ENCODE measurements around the gene ZNF662.

The ZNF662 gene

DNA sequence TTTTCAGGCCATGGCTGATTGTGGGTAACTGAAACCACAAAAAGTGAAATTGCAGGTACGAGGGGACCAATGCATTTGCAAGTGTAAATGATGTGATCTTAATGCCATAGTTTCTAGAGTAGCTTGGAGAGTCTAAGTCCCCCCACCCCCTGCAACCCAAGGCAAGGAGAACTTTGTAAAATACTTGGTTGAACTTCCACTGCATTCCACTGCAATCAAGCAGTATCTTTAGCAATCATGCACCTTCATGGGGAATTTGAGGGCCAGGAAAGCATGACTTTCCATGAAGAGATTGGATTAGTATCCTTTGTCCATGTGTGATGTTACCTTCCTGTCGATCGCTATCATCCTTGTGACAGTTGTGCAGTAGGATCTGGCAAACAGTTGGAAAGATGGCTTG lies 18.9 kb upstream of the ZNF662 start:
- no peak for DNase-seq (ENCODE audit: low read depth)

DNA sequence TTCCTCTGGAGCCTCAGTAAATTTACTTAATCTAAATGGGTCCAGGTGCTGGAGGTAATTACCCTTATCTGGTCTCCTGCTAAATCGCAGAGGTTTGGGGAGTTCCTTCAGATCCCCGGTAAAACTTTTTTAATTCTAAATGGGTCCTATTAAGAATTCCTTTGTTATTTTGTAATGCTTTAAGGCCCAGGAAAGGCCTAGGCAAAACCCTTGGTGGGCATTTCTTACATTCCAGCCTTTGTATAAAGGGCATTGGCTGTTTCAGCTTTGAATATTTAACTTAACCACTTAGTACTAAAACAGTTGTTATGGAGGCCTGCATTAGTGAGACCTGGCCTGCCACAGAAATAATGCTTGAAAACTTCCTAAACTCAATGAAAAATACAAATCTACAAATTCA lies 14.9 kb upstream of the ZNF662 start:
- no peak for DNase-seq (ENCODE audit: low read depth)

DNA sequence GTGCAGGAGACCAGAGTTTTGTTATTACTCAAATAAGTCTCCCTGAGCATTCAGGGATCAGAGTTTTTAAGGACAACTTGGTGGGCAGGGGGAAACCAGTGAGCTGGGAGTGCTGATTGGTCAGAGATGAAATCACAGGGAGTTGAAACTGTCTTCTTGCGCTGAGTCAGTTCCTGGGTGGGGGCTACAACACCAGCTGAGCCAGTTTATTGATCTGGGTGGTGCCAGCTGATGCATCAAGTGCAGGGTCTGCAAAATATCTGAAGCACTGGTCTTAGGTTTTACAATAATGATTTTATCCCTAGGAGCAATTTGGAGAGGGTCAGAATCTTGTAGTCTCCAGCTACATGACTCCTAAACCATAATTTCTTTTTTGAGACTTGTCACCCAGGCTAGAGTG lies 13.8 kb upstream of the ZNF662 start:
- no peak for DNase-seq (ENCODE audit: low read depth)

DNA sequence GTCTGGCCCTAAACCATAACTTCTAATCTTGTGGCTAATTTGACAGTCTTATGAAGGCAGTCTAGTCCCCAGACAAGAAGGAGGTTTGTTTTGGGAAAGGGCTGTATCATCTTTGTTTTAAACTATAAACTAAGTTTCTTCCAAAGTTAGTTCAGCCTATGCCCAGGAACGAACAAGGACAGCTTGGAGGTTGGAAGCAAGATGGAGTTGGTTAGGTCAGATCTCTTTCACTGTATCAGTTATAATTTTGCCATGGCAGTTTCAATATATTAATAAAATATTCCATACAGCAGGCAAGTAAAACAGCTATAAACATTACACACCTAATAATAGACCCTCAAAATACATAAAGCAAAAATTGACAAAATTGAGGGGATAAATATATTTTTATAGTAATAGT lies 13.1 kb upstream of the ZNF662 start:
- DNase-seq (ENCODE audit: low read depth): no peak

DNA sequence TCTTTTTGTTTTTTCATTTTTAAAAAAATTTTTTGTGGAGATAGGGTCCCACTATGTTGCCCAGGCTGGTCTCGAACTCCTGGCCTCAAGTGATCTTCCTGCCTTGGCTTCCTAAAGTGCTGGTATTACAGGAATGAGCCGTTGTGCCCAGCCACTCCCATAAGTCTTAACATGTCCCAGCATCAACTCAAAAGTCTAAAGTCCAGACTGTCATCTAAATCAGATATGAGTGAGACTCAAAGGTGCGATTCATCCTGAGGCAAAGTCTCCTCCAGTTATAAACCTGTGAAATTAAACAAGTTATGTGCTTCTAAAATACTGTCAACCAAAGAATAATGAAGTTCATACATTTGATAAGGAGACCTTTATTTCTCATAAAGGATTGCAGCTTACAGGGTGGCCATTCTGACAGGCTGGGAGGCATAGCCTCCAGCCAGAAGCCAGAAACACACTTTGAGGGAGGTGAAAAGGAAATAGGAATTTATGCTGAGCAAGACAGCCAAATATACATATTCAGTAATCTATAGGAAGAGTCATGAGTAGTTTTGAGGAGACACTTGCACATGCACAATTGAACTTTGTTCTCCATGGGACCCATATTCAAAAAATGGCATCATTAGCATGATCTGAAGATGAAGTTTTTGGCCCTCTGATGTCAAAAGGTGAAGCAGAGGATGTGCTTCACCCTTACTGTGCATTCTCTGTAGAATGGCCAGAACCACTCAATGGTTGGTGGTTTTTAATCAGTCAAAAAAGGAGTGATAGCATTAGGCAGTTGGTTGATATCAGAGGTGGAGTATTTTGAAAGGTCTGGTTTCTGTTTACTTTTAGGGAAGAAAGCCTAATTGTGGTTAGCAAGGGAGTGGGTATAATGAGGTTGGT lies 11.0 kb upstream of the ZNF662 start:
- DNase-seq (ENCODE audit: low read depth): no peak

DNA sequence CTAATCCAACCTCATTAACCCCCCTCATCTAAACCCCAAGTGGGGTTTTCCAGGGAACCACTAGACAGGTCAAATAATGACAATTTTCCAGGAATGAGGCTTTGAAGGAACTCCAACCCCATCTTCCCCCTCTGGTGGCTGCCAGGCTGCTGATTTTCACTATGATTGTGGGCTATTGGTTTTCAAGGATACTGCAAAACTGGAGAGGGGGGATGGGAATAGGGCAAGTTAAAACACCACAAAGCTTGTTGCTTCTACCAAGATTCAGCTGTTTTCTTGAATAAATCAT lies 10.4 kb upstream of the ZNF662 start:
- DNase-seq (ENCODE audit: low read depth): no peak

DNA sequence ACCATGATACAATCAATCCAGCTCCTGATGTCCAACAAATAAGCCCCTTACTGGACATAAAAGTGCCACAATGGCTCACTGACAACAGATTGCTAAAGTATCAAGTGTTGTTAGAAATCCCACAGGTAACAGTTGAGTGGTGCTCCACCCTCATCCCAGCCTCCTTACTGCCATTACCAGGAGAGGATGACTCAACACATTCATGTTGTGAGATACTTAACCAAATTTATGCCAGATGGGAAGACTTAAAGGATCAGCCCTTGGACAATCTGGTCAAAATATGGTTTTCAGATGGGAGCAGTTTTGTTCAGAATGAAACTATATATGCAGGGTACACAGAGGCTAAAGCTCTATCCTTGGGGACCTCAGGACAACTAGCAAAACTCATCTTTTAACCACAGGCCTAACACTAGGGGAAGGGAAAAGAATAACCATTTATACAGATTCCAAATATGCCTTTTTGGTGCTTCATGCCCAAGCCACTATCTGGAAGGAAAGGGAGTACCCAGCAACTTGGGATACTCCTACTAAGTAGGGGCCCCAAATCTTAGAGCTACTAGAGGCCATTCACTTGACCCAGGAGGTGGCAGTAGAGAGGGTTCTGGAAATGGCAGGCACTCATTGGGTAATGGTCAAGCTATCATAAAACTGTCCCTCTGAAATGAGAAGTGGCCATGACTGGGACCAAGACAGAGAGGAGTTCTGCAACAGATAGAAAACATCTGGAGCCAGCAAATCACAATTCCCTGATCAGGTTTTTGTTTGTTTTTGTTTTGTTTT lies 6.9 kb upstream of the ZNF662 start:
- no peak for DNase-seq (ENCODE audit: low read depth)

DNA sequence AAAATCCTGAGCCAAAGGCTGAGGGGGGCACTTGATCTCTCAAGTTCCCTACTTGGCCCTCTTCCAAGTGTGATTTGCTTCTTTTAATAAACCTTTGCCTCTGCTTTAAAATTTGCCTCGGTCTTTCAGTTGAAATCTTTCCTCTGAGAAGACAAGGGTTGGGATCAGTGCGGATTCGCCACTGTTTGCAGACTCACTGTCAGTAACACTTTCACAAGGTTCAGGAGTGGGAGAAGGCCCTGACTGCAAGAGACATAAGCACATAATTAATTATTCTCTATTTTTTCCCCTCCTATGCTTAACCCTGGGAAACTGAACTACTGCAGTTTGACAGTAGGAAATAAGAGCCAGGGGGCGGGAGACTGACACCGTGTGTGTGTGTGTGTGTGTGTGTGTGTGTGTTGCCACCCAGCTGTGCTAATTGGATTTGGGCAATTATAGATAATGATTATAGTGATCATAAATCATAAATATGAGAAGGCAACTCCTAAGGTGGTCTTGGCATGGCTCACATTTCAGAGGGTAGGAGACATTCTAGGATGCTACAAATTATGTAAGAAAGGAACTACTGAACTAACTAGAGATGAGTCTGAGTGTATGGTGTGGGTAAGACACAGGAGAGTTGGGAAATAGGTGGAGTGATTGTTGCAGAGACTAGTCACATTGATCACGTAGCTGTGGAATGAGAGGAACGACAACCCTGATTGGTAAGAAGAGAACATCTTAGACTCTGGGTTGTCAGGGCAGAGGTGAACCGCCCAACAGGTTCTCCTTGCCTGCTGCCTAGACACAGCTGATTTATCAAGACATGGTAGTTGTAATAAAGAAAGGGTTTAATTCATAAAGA lies 5.5 kb upstream of the ZNF662 start:
- DNase-seq (ENCODE audit: low read depth): no peak

DNA sequence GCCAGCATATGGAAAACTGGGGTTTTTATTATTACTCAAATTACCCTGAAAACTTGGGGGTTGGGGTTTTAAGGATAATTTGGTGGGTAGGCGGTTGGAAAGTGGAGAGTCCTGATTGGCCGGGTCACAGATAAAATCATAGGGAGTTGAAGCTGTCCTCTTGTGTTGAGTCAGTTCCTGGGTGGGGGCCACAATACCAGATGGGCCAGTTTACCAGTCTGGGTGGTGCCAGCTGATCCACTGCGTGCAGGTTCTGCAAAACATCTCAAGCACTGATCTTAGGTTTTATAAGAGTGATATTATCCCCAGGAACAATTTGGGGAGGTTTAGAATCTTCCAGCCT lies 4.9 kb upstream of the ZNF662 start:
- no peak for DNase-seq (ENCODE audit: low read depth)

DNA sequence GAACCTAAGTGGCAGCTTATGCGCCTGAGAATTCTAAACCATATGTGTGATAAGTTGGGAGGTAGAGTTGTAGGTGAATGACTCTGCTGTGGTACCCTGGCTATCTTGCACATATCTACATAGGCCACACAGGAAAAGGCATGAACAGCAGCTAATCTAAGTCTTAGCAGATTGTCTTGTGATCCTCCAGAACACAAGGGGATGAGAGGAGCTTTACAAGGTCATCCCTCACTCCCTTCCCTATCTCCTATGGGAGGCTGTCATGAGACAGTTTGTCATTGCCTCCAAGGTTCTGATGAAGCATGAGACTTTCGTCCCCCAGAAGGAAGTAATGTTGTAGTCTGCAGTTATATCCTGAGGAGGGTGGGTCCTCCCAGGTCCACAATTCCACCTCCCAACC lies 3.7 kb upstream of the ZNF662 start:
- no peak for DNase-seq (ENCODE audit: low read depth)

DNA sequence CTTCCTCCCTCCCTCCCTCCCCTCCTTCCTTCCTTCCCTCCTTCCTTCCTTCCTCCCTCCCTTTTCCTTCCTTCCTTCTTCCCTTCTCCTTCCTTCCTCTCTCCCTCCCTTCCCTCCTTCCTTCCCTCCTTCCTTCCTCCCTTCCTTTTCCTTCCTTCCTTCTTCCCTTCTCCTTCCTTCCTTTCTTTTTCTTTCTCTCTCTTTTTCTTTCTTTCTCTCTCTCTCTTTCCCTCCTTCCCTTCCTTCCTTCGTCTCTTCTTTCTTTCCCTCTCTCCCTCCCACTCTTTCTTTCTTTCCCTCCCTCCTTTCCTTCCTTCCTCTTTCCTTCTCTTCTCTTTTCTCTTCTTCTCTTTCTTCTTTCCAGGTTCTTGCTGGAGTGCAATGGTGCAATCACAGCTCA lies 1.9 kb upstream of the ZNF662 start:
- no peak for DNase-seq (ENCODE audit: low read depth)

DNA sequence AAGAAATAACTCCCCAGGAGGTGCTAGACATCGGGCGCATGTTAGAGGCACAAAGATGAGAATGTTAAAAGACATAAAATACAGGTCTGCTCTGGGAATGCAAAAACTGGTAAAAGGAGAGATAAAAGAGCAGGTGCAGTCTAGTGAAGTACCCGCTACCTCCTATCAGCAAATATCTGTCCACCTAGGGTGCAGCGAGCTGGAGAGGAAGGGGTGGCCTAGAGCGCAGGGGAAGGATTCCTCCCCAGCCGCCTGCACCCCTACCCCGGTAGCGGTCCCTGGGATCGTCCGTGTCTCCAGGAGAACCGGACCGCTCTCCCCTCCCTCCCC lies 237 bp upstream of the ZNF662 start:
- DNase-seq (ENCODE audit: low read depth): no peak

DNA sequence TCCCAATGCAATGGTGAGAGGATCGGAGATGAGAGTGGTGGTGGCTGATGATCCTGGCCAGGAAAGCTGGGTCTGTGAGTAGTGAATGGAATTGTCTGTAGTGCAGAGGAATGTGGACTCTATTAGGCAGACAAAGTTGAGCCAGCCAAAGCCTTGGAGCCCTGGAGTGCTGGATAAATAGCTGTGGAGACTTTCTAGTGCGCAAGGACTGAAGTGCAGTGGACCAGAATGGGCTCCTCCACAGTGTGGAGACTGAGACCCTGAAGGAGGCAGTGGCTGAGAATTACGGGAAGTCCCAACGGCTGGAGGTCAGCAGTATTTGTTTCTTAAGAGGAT lies 874 bp downstream of the ZNF662 start:
- DNase-seq (ENCODE audit: low read depth): no peak

DNA sequence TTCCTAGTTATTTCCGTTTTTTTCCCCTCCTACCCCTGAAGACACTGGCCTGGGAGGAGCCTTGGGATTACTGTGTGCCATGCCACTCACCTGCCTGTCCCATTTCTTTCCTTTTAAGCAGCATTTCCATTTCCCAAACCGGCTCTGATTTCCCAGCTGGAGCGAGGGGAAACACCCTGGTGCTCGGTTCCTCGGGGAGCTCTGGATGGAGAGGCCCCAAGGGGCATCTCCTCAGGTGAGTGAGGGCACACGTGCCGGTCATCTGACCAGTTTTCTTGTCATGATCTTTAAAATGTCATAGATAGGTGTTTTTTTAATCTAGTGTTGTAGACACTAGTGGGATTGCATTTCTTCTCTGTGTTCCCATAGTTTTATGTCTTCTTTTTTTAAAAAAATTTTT lies 2.7 kb downstream of the ZNF662 start:
- no peak for DNase-seq (ENCODE audit: low read depth)

DNA sequence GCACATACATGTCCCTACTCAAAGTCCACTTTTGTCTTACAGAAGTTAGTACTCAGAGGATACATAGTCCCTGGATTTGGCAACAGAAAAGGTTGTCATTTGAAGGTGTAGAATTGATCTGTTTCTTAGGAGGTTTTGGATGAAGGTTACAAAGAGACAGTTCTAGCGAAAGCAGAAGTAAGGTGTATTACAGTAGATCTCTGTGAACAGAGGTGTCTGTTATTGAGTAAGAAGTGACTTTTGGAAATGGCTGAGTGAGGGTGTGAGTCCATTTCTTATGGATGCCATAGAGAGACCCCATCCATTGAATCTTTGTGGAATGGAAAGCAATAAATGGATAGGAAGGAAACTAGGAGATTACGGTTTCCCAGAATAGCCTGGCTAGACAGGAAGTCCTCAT lies 5.6 kb downstream of the ZNF662 start:
- no peak for DNase-seq (ENCODE audit: low read depth)

DNA sequence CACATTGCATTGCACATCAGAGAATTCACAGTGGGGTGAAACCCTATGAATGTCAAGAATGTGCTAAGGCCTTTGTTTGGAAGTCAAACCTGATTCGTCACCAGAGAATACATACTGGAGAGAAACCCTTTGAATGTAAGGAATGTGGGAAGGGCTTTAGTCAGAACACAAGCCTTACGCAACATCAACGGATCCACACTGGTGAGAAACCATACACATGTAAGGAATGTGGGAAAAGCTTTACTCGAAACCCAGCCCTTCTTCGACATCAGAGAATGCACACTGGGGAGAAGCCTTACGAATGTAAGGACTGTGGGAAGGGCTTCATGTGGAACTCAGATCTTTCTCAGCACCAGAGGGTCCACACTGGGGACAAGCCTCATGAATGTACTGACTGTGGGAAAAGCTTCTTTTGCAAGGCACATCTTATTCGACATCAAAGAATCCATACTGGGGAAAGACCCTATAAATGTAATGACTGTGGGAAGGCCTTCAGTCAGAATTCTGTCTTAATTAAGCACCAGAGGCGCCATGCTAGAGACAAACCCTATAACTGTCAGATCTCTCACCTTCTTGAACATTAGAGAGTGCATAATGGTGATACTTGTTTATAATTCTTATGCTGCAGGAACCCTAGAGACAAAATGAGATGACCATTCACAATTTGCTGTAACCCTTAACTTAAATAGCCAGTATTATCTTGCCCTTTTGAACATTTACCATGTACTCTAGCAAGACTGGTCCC lies 9.0 kb downstream of the ZNF662 start:
- no peak for DNase-seq (ENCODE audit: low read depth)

DNA sequence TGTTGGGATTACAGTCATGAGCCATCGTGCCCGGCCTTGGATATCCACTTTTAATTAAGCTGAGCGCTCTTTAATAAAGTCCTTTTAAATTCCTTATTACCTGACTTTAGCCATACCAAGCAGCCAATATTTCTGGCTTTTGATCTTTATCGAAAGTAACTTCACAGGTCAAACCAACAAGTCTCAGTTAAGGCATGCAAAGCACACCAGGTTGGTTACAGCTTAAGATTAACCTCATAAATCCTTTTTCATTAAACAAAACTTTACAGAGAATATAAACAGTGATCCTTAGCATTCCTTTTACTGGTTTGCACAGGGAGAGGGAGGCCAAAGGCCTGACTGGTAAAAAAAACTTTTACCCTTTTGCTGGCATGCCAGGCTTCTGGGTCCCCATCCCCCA lies 17.7 kb downstream of the ZNF662 start:
- no peak for DNase-seq (ENCODE audit: low read depth)

DNA sequence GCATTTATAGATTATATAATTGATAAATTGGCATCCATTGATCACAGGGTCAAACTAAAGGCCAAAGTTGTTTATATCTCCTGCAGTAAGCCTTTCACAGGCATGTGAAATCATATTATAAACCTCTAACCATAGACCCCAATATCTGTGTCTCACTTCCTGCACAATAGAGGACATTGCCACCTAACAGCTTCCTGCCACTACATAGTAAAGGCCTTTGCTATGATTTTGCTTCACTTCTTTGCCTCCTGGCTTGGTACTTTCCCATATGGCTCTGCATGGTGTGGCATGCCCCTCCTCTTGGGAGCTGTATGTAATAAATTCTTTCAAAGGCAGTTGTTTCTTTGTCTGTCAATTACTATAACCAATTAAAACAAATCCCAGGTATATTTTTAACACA lies 20.4 kb downstream of the ZNF662 start:
- no peak for DNase-seq (ENCODE audit: low read depth)

DNA sequence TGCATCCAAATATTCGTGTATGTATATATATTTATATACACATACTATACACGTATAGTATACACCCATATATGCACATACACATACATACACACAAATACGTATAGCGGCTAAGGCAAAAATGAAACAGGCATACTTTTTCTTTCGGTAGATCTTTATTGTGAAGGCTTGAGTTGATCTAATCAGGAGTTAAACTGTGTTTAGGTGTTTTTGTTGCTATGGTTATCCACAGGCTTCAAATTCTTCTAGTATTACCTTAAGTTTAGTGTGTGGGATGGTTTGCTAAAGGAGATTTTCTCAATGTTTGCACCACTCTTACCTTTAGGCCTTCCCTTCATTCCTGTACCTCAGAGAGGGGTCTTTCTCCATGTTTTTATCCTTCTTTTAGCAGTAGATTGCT lies 28.2 kb downstream of the ZNF662 start:
- no peak for DNase-seq (ENCODE audit: low read depth)

DNA sequence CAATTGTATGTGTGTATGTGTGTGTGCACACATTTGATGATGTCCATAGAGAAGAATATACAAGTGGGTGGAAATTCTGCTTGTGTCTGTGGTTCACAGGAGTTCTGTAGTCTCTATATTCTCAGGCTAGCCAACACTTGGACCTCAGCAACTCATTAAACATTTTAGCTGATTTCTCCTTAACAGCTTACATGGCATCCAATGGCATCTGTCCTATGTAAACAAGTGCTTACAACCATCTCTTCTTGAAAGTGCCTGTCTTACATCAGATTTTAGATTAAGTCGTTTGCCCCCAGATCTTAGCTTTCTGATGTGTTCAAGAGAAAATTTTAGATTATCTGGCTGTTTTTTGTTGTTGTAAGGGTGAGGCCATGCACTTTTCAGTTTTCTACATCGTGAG lies 29.0 kb downstream of the ZNF662 start:
- no peak for DNase-seq (ENCODE audit: low read depth)

DNA sequence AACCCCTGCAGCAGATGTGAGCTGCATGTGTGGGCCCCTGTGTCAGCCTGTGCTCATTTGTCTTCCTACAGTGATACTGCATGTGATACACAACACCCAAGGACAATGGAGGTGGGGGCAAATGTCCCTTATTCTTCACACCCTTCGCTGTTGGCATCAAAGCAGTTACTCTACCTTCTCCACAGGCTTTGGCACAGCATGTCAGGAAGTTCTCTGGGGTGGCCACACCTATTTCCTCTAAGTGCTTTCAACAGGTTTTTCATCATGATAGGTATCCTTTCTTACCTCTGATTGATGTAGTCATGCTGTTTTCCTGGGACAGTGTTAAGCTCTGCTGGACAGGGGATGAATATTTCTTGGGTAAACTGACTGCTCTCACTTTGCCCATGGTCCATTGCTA lies 29.5 kb downstream of the ZNF662 start:
- DNase-seq (ENCODE audit: low read depth): no peak

DNA sequence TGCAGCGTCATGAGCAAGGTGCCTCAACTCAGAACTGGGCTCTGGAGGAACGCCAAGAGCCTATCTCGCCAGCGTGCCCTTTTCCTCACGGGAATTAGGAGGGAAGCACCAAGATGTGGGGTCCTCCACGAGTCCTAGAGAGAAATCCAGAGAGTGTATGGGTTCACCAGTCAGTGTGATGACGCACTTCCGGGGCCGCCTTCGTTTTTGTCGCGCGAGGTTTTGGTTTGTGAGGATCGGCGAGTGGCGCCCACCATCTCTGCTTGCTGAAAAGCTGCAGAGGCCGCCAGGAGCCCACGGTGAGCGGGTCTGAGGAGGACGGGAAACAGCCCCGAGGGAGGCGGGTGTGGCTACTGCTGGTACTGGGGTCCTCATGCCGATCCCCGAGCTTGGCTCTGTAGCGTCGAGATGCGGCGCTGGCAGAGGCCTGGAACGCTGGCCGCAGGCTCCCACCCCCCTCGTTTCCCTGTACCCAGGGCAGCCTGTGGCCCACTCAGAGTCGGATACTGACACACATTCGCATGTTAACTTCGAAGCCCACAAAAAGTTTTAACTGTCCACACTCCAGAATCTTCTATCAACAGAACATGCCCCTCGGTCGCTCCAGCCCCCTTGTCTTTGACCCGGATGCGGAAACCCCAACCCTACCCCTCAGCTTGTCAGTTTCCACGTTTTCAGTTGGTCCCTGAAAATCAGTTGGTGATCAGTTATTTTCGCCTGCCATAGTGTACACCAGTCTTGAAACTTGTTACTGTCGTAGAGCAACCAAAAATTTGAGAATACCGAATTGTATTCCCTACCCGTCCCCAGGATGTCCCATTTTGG lies 30.4 kb downstream of the ZNF662 start:
- no peak for DNase-seq (ENCODE audit: low read depth)
